Mesenchymal stem cell (in vitro differentiated cells and primary cell): ENCODE results near the gene PODXL.

Source experiments
- DNase-seq: peaks from one replicate; pipeline ENCODE4 v3.0.0-alpha.2; 2013
- H2AFZ ChIP-seq: one replicate; pipeline ENCODE4 v1.6.1; 2013; ENCODE audit warnings: low read depth, mild to moderate bottlenecking, control low read depth, inconsistent platforms, low read length, moderate library complexity
- H2AK5ac ChIP-seq: 2 replicates; pipeline ENCODE4 v1.6.1; 2013; ENCODE audit warnings: low read length, moderate library complexity, mild to moderate bottlenecking, inconsistent platforms; ENCODE audit not compliant: severe bottlenecking
- H2BK120ac ChIP-seq: one replicate; pipeline ENCODE4 v1.6.1; 2013; ENCODE audit warnings: low read depth, mild to moderate bottlenecking, inconsistent platforms, low read length, moderate library complexity
- H2BK12ac ChIP-seq, 2 experiments: one replicate each; pipeline ENCODE4 v1.6.1; 2013; ENCODE audit warnings: inconsistent platforms in 2 of 2, low read length in 2 of 2, mild to moderate bottlenecking in 2 of 2, moderate library complexity in 2 of 2, control low read depth in 1 of 2
- H2BK15ac ChIP-seq: one replicate; pipeline ENCODE4 v1.6.1; 2013; ENCODE audit warnings: mild to moderate bottlenecking, low read depth, inconsistent platforms; ENCODE audit not compliant: poor library complexity, severe bottlenecking
- H2BK5ac ChIP-seq: 2 replicates; pipeline ENCODE4 v1.6.1; 2013; ENCODE audit warnings: low read depth, mild to moderate bottlenecking, low read length, control low read depth, inconsistent platforms; ENCODE audit not compliant: poor library complexity, severe bottlenecking
- H3K14ac ChIP-seq, 2 experiments: one replicate each; pipeline ENCODE4 v1.6.1; 2013; ENCODE audit warnings: inconsistent platforms in 2 of 2, low read length in 2 of 2, control low read depth in 1 of 2, mild to moderate bottlenecking in 1 of 2, moderate library complexity in 1 of 2
- H3K18ac ChIP-seq, 2 experiments: one replicate each; pipeline ENCODE4 v1.6.1; 2013; ENCODE audit warnings: inconsistent platforms in 2 of 2, low read length in 2 of 2, control low read depth in 1 of 2, low read depth in 1 of 2, mild to moderate bottlenecking in 1 of 2
- H3K23ac ChIP-seq, 2 experiments: one replicate each; pipeline ENCODE4 v1.6.1; 2013; ENCODE audit warnings: inconsistent platforms in 2 of 2, low read length in 2 of 2, mild to moderate bottlenecking in 2 of 2, moderate library complexity in 2 of 2, control low read depth in 1 of 2
- H3K27ac ChIP-seq: 2 replicates; pipeline ENCODE4 v1.5.1; 2013; ENCODE audit warnings: mild to moderate bottlenecking, moderate library complexity, low read length, control low read depth, inconsistent platforms; ENCODE audit not compliant: poor library complexity, severe bottlenecking
- H3K27me3 ChIP-seq, 2 experiments: 2 replicates each; pipeline versions ENCODE4 v1.6.1 to v1.7.0; 2013; ENCODE audit warnings: low read length in 2 of 2, mild to moderate bottlenecking in 2 of 2, moderate library complexity in 2 of 2, control low read depth in 1 of 2, inconsistent platforms in 1 of 2; ENCODE audit not compliant: control insufficient read depth in 1 of 2, insufficient read depth in 1 of 2
- H3K36me3 ChIP-seq, 2 experiments: 2 replicates each; pipeline versions ENCODE4 v1.6.1 to v1.7.0; 2013; ENCODE audit warnings: low read length in 2 of 2, control low read depth in 1 of 2, inconsistent platforms in 1 of 2, low read depth in 1 of 2, mild to moderate bottlenecking in 1 of 2; ENCODE audit not compliant: insufficient read depth in 2 of 2, control insufficient read depth in 1 of 2
- H3K4ac ChIP-seq, 2 experiments: one replicate each; pipeline ENCODE4 v1.6.1; 2013; ENCODE audit warnings: inconsistent platforms in 2 of 2, low read length in 2 of 2, mild to moderate bottlenecking in 2 of 2, moderate library complexity in 2 of 2, control low read depth in 1 of 2, low read depth in 1 of 2
- H3K4me1 ChIP-seq: 2 replicates; pipeline ENCODE4 v1.6.1; 2013; ENCODE audit warnings: low read depth, low read length, control low read depth; ENCODE audit not compliant: control insufficient read depth, insufficient read depth
- H3K4me2 ChIP-seq: 2 replicates; pipeline ENCODE4 v1.6.1; 2013; ENCODE audit warnings: low read length, mild to moderate bottlenecking, inconsistent platforms; ENCODE audit not compliant: poor library complexity, severe bottlenecking
- H3K4me3 ChIP-seq, 2 experiments: 2 replicates each; pipeline versions ENCODE4 v1.5.1 to v1.7.0; 2013; ENCODE audit warnings: low read length in 2 of 2, mild to moderate bottlenecking in 2 of 2, control low read depth in 1 of 2, low read depth in 1 of 2; ENCODE audit not compliant: insufficient read depth in 1 of 2
- H3K79me1 ChIP-seq: replicated peaks from 2 replicates; pipeline ENCODE4 v1.6.1; 2013; ENCODE audit warnings: mild to moderate bottlenecking, control low read depth, low read length, inconsistent platforms; ENCODE audit not compliant: poor library complexity, severe bottlenecking
- H3K9ac ChIP-seq: 2 replicates; pipeline ENCODE4 v1.7.0; 2013; ENCODE audit warnings: mild to moderate bottlenecking, low read length, moderate library complexity
- H3K9me3 ChIP-seq: 2 replicates; pipeline ENCODE4 v1.7.0; 2013; ENCODE audit warnings: mild to moderate bottlenecking, low read length; ENCODE audit not compliant: control insufficient read depth
- H4K8ac ChIP-seq: one replicate; pipeline ENCODE4 v1.6.1; 2013; ENCODE audit warnings: inconsistent platforms, mild to moderate bottlenecking, low read length, moderate library complexity
- H4K91ac ChIP-seq: one replicate; pipeline ENCODE4 v1.6.1; 2013; ENCODE audit warnings: mild to moderate bottlenecking, low read length, inconsistent platforms
- WGBS: methylation state at CpG from one replicate; pipeline ENCODE4 v1.1.7; 2013; ENCODE audit warnings: mixed read lengths; 5-methylcytosine and 5-hydroxymethylcytosine counted together

The PODXL gene

DNA sequence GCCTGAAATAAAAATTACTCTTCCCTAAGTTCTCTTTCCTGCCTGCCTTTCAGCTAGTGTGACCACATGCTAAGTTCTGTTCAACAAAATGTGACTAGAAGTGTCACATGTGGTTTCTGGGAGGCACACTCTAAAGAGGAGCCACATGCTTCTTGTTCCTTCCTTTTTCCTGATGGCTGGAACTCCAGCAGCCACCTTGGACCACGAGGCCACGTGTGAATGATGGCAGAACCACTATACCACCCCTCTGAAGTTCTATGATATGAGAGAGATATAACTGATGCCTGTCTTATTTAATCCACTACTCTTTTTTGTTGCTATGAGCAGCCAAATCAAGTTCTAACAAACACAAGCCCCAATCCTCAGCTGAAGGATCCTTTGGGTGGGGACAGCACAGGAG, 8.1 kb downstream of the PODXL start:
- Histone ChIP-seq H2BK120ac (no peak overlapping the region), H3K79me1 (no peaks in the 10 kb centered on the region), H3K23ac (no peak overlapping the region), H2AK5ac (no peak overlapping the region), H3K27me3 (peaks cover 0 to 32% of the 10 kb centered on the region in 2 experiments), H2BK15ac (no peak overlapping the region), H4K8ac (no peak overlapping the region), H3K36me3 (no peaks in the 10 kb centered on the region), H2BK5ac (no peak overlapping the region), H3K4ac (no peak overlapping the region), H3K18ac (no peak overlapping the region), H3K4me2 (no peak overlapping the region), H4K91ac (no peak overlapping the region), H3K27ac (no peak overlapping the region), H3K9me3 (no peaks in the 10 kb centered on the region), H2BK12ac (no peak overlapping the region), H3K9ac (no peak overlapping the region), H3K4me3 (no peak overlapping the region), H3K14ac (no peak overlapping the region), H2AFZ (no peak overlapping the region), H3K4me1 (peaks cover 12% of the 10 kb centered on the region)
- no CpG with 5 or more reads among the region's 2 CpGs for WGBS
- no peak for DNase-seq

GRCh38 chr7:131547589-131547988, 8.8 kb downstream of the PODXL start:
- Histone ChIP-seq H2BK120ac (no peak overlapping the region), H2BK15ac (no peak overlapping the region), H3K9me3 (no peaks in the 10 kb centered on the region), H2AFZ (no peak overlapping the region), H3K27ac (no peak overlapping the region), H3K79me1 (no peaks in the 10 kb centered on the region), H3K36me3 (no peaks in the 10 kb centered on the region), H2AK5ac (no peak overlapping the region), H2BK12ac (no peak overlapping the region), H4K91ac (no peak overlapping the region), H3K14ac (no peak overlapping the region), H3K4ac (no peak overlapping the region), H3K9ac (no peak overlapping the region), H3K23ac (no peak overlapping the region), H3K4me1 (peaks cover 12% of the 10 kb centered on the region), H3K18ac (no peak overlapping the region), H2BK5ac (no peak overlapping the region), H3K27me3 (peaks cover 0 to 24% of the 10 kb centered on the region in 2 experiments), H3K4me2 (no peak overlapping the region), H4K8ac (no peak overlapping the region), H3K4me3 (no peak overlapping the region)
- DNase-seq, result no peak
- WGBS, result 82% methylated on average over 8 of the region's 8 CpGs

GRCh38 chr7:131546583-131547141, 9.8 kb downstream of the PODXL start:
- H3K23ac ChIP-seq, result no peak overlapping the region
- no peak overlapping the region for H2AFZ ChIP-seq
- H3K27ac ChIP-seq, result no peak overlapping the region
- no peaks in the 10 kb centered on the region for H3K79me1 ChIP-seq
- H3K4me3 ChIP-seq, result no peak overlapping the region
- H3K4ac ChIP-seq, result no peak overlapping the region
- H3K9me3 ChIP-seq, result no peaks in the 10 kb centered on the region
- no peaks in the 10 kb centered on the region for H3K36me3 ChIP-seq
- no peak overlapping the region for H2BK5ac ChIP-seq
- DNase-seq, result no peak
- no peak overlapping the region for H2BK15ac ChIP-seq
- peaks cover 0 to 16% of the 10 kb centered on the region in 2 experiments for H3K27me3 ChIP-seq
- H3K4me2 ChIP-seq, result no peak overlapping the region
- H2BK120ac ChIP-seq, result no peak overlapping the region
- no peak overlapping the region for H2AK5ac ChIP-seq
- H4K8ac ChIP-seq, result no peak overlapping the region
- no peak overlapping the region for H3K9ac ChIP-seq
- H3K4me1 ChIP-seq, result peaks cover 11% of the 10 kb centered on the region
- 75% methylated on average over 12 of the region's 12 CpGs for WGBS
- H4K91ac ChIP-seq, result no peak overlapping the region
- no peak overlapping the region for H3K14ac ChIP-seq
- no peak overlapping the region for H3K18ac ChIP-seq
- H2BK12ac ChIP-seq, result no peak overlapping the region

DNA sequence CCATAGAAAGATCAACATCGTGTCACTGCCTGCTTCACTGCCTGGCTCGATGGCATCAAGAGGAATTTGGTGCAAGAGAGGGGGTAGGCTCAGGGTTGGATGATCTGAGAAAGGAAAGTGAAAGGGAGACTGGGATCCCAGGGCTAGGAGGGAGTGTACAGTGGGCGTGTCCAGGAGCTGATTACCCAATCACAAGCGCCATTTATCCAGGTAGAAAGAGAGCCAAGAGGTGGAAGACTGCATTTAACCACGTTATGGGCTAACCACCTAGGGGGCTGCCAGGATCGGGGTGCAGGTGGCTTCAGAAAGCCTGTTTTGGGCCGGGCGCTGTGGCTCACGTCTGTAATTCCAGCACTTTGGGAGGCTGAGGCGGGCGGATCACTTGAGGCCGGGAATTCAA, 10.3 kb downstream of the PODXL start:
- peak overlapping the region; percentile 9 for H3K9ac ChIP-seq
- no peak overlapping the region for H3K18ac ChIP-seq
- no peaks in the 10 kb centered on the region for H3K36me3 ChIP-seq
- DNase-seq, result no peak
- H4K8ac ChIP-seq, result no peak overlapping the region
- no peak overlapping the region for H3K4me2 ChIP-seq
- H3K9me3 ChIP-seq, result no peaks in the 10 kb centered on the region
- no peak overlapping the region for H2AFZ ChIP-seq
- H2BK5ac ChIP-seq, result no peak overlapping the region
- no peak overlapping the region for H2BK15ac ChIP-seq
- H3K23ac ChIP-seq, result no peak overlapping the region
- no peak overlapping the region for H2BK12ac ChIP-seq
- no peak overlapping the region for H3K4ac ChIP-seq
- H4K91ac ChIP-seq, result no peak overlapping the region
- no peak overlapping the region for H3K27ac ChIP-seq
- peak overlapping the region; percentile 53 for H2AK5ac ChIP-seq
- no peak overlapping the region for H3K14ac ChIP-seq
- peaks cover 11% of the 10 kb centered on the region for H3K4me1 ChIP-seq
- H3K27me3 ChIP-seq, result peaks cover 0 to 12% of the 10 kb centered on the region in 2 experiments
- 87% methylated on average over 9 of the region's 12 CpGs for WGBS
- H3K4me3 ChIP-seq, result peak overlapping the region in 1 of 2 experiments; percentile 60
- H3K79me1 ChIP-seq, result no peaks in the 10 kb centered on the region
- H2BK120ac ChIP-seq, result no peak overlapping the region
